IMR-90 (cell line): Measurements from ENCODE around the gene LY6G6F. TPM values are rescaled to one million over a fixed set of nuclear protein-coding genes. Genes with fewer than 3 reads are reported as not detected.
A peak's percentile ranks its signal among the peaks of the same experiment; 100 is the strongest.

Experiments
- ATAC-seq: fragments of 200-7000 bp; cut with Tn5 transposase; 2 replicates; pipeline ENCODE4 v1.9.1; 2020; ENCODE audit warnings: low read depth, mild to moderate bottlenecking, moderate library complexity
- BruUV-seq: library from RNA; stranded (reverse); fragments of 400-500 nt; replicated peaks from 2 replicates; lab custom pipeline; 2021; lab: Mats Ljungman, UMichigan
- CTCF ChIA-PET: fragments of 300-600 bp; formaldehyde crosslinking; extraction: SDS; loops from one replicate; lab custom pipeline; 2021; ENCODE audit warnings: antibody characterized with exemption; lab: Yijun Ruan, JAX
- POLR2A ChIA-PET: fragments of 300-600 bp; sonication (Branson Sonifier 250); formaldehyde crosslinking; loops from one replicate; lab custom pipeline; 2022; ENCODE audit warnings: antibody characterized with exemption; ENCODE audit not compliant: unreplicated experiment; lab: Charles Lee
- DNase-seq: peaks from one replicate; pipeline ENCODE4 v3.0.0; 2013
- H2AFZ ChIP-seq: replicated peaks from 2 replicates; pipeline ENCODE3; 2013; ENCODE audit warnings: low read length, mild to moderate bottlenecking; ENCODE audit not compliant: poor library complexity
- H2AK5ac ChIP-seq: 2 replicates; pipeline ENCODE4 v1.6.1; 2013; ENCODE audit warnings: low read depth, low read length, inconsistent platforms
- H2AK9ac ChIP-seq: replicated peaks from 2 replicates; pipeline ENCODE3; 2013; ENCODE audit warnings: mild to moderate bottlenecking, low read depth, low read length, moderate library complexity; ENCODE audit not compliant: poor library complexity
- H2BK120ac ChIP-seq: 2 replicates; pipeline ENCODE4 v1.6.1; 2013; ENCODE audit warnings: low read depth, low read length, inconsistent platforms
- H2BK15ac ChIP-seq: 3 replicates; pipeline ENCODE4 v1.6.1; 2013; ENCODE audit warnings: low read depth, low read length, inconsistent platforms
- H2BK20ac ChIP-seq: 2 replicates; pipeline ENCODE4 v1.6.1; 2013; ENCODE audit warnings: low read depth, mild to moderate bottlenecking, inconsistent platforms, low read length, moderate library complexity
- H2BK5ac ChIP-seq: 2 replicates; pipeline ENCODE4 v1.6.1; 2013; ENCODE audit warnings: mild to moderate bottlenecking, low read depth, low read length, inconsistent platforms; ENCODE audit not compliant: poor library complexity, severe bottlenecking
- H3K14ac ChIP-seq: replicated peaks from 2 replicates; pipeline ENCODE4 v1.6.1; 2013; ENCODE audit warnings: low read depth, low read length, inconsistent platforms
- H3K18ac ChIP-seq: 2 replicates; pipeline ENCODE4 v1.6.1; 2013; ENCODE audit warnings: low read depth, low read length, control low read depth
- H3K23ac ChIP-seq: 2 replicates; pipeline ENCODE4 v1.6.1; 2013; ENCODE audit warnings: low read depth, low read length, inconsistent platforms
- H3K27ac ChIP-seq: 2 replicates; pipeline ENCODE4 v1.5.1; 2013; ENCODE audit warnings: mild to moderate bottlenecking, control low read depth, low read length; ENCODE audit not compliant: insufficient read depth
- H3K27me3 ChIP-seq: 2 replicates; pipeline ENCODE4 v1.6.1; 2013; ENCODE audit warnings: low read length; ENCODE audit not compliant: control insufficient read depth, insufficient read depth
- H3K36me3 ChIP-seq: 2 replicates; pipeline ENCODE4 v1.6.1; 2013; ENCODE audit warnings: low read length, mixed read lengths; ENCODE audit not compliant: control insufficient read depth, insufficient read depth
- H3K4ac ChIP-seq: 2 replicates; pipeline ENCODE4 v1.6.1; 2013; ENCODE audit warnings: low read depth, low read length, inconsistent platforms
- H3K4me1 ChIP-seq: 2 replicates; pipeline ENCODE4 v1.6.1; 2013; ENCODE audit warnings: low read length, mixed read lengths; ENCODE audit not compliant: control insufficient read depth, insufficient read depth
- H3K4me2 ChIP-seq: 2 replicates; pipeline ENCODE4 v1.6.1; 2013; ENCODE audit warnings: low read depth, mild to moderate bottlenecking, control low read depth, low read length, moderate library complexity
- H3K4me3 ChIP-seq: 2 replicates; pipeline ENCODE4 v1.5.1; 2013; ENCODE audit warnings: low read depth, mild to moderate bottlenecking, control low read depth, low read length, moderate library complexity; ENCODE audit not compliant: insufficient read depth
- H3K56ac ChIP-seq: 2 replicates; pipeline ENCODE4 v1.6.1; 2013; ENCODE audit warnings: low read length, inconsistent platforms; ENCODE audit not compliant: insufficient read depth; ENCODE audit errors: extremely low read depth
- H3K79me1 ChIP-seq, 2 experiments: 2 replicates each; pipeline ENCODE4 v1.6.1; 2013; ENCODE audit warnings: low read length in 2 of 2, inconsistent platforms in 1 of 2, low read depth in 1 of 2
- H3K9ac ChIP-seq: 2 replicates; pipeline ENCODE4 v1.6.1; 2013; ENCODE audit warnings: low read depth, low read length, control low read depth
- H3K9me1 ChIP-seq: 2 replicates; pipeline ENCODE4 v1.6.1; 2013; ENCODE audit warnings: low read length, inconsistent platforms; ENCODE audit not compliant: insufficient read depth
- H3K9me3 ChIP-seq: 2 replicates; pipeline ENCODE4 v1.6.1; 2013; ENCODE audit warnings: low read length; ENCODE audit not compliant: control insufficient read depth, insufficient read depth
- H4K20me1 ChIP-seq: 2 replicates; pipeline ENCODE4 v1.6.1; 2013; ENCODE audit warnings: low read length, inconsistent platforms; ENCODE audit not compliant: insufficient read depth
- H4K5ac ChIP-seq: 2 replicates; pipeline ENCODE4 v1.6.1; 2013; ENCODE audit warnings: mild to moderate bottlenecking, low read depth, low read length, control low read depth
- H4K8ac ChIP-seq, 2 experiments: 2 replicates each; pipeline ENCODE4 v1.6.1; 2013; ENCODE audit warnings: low read depth in 2 of 2, low read length in 2 of 2, control low read depth in 1 of 2, inconsistent platforms in 1 of 2
- H4K91ac ChIP-seq: 2 replicates; pipeline ENCODE4 v1.6.1; 2013; ENCODE audit warnings: low read depth, low read length, inconsistent platforms; ENCODE audit not compliant: insufficient read depth
- BHLHE40 ChIP-seq: fragments of 150-350 bp; IDR thresholded peaks from 2 replicates; pipeline ENCODE4 v1.6.1; 2016; ENCODE audit warnings: mild to moderate bottlenecking, low read depth, low read length
- CEBPB ChIP-seq: IDR thresholded peaks from 2 replicates; pipeline ENCODE4 v1.6.1; 2012; ENCODE audit warnings: low read depth, low read length, improper control_type of control experiment
- CHD1 ChIP-seq: IDR thresholded peaks from 2 replicates; pipeline ENCODE4 v1.6.1; 2012; ENCODE audit warnings: low read depth, low read length, improper control_type of control experiment
- FOS ChIP-seq: fragments of 150-350 bp; IDR thresholded peaks from 2 replicates; pipeline ENCODE4 v1.6.1; 2016; ENCODE audit warnings: low read depth, low read length
- MAFK ChIP-seq: IDR thresholded peaks from 2 replicates; pipeline ENCODE4 v1.6.1; 2012; ENCODE audit warnings: low read depth, low read length, improper control_type of control experiment
- MAZ ChIP-seq: IDR thresholded peaks from 2 replicates; pipeline ENCODE4 v1.6.1; 2012; ENCODE audit warnings: low read depth, mild to moderate bottlenecking, low read length, improper control_type of control experiment, moderate library complexity, borderline replicate concordance
- MXI1 ChIP-seq: IDR thresholded peaks from 2 replicates; pipeline ENCODE4 v1.6.1; 2012; ENCODE audit warnings: low read depth, mild to moderate bottlenecking, low read length, moderate library complexity, borderline replicate concordance
- NFE2L2 ChIP-seq: fragments of 150-350 bp; IDR thresholded peaks from 2 replicates; pipeline ENCODE4 v1.6.1; 2016; ENCODE audit warnings: low read depth, mild to moderate bottlenecking, low read length
- POLR2A ChIP-seq: IDR thresholded peaks from 2 replicates; pipeline ENCODE4 v1.6.1; 2012; ENCODE audit warnings: mild to moderate bottlenecking, low read depth, low read length
- RAD21 ChIP-seq: IDR thresholded peaks from 2 replicates; pipeline ENCODE4 v1.6.1; 2012; ENCODE audit warnings: low read length, improper control_type of control experiment
- SMC3 ChIP-seq: fragments of 150-350 bp; IDR thresholded peaks from 2 replicates; pipeline ENCODE4 v1.6.1; 2016; ENCODE audit warnings: low read depth, mild to moderate bottlenecking, antibody characterized with exemption, low read length, moderate library complexity
- WGBS, 2 experiments: methylation state at CpG; one replicate each; pipeline versions ENCODE4 v1.1.5 to v1.1.7; 2013; ENCODE audit warnings: missing lambda C conversion rate in 2 of 2; ENCODE audit not compliant: insufficient read length in 1 of 2; ENCODE audit errors: extremely low coverage in 2 of 2; 5-methylcytosine and 5-hydroxymethylcytosine counted together
- dilution Hi-C: fragments of 300-500 bp; cut with HindIII; formaldehyde crosslinking; loops from one replicate; pipeline ENCODE4 v1.14.3; 2018; ENCODE audit warnings: low sequenced_read_pairs; ENCODE audit not compliant: unreplicated experiment
- in situ Hi-C: fragments of 300-500 bp; cut with MboI; formaldehyde crosslinking; loops from 3 replicates; pipeline ENCODE4 v1.14.3; 2019; ENCODE audit warnings: low sequenced_read_pairs, inconsistent platforms, mixed read lengths
- intact Hi-C: fragments of 100-400 bp; cut with micrococcal nuclease; formaldehyde crosslinking; loops from 2 replicates; pipeline ENCODE4 v1.10.0; 2022
- polyA plus RNA-seq, 3 experiments: library from polyadenylated mRNA; depleted of rRNA; stranded (reverse); fragments of >200 nt; gene quantifications; 2 replicates each; pipeline ENCODE4 v1.2.3, GENCODE V29; 2012; ENCODE audit warnings: low replicate concordance in 1 of 3
- total RNA-seq: library from RNA; depleted of rRNA; stranded (reverse); fragments of >200 nt; gene quantifications from 2 replicates; pipeline ENCODE4 v1.2.3, GENCODE V29; 2012
- TF ChIP-seq, protein P1 (sequence below): conservative IDR thresholded peaks from 2 replicates; pipeline ENCODE4 v1.5.1; 2012; ENCODE audit warnings: mild to moderate bottlenecking, low read depth, low read length, improper control_type of control experiment
- TF ChIP-seq, protein P2 (sequence below): fragments of 150-350 bp; IDR thresholded peaks from 2 replicates; pipeline ENCODE4 v1.6.1; 2017; ENCODE audit warnings: mild to moderate bottlenecking, antibody characterized with exemption, low read length, low read depth
- TF ChIP-seq, protein P3 (sequence below): fragments of 150-350 bp; IDR thresholded peaks from 2 replicates; pipeline ENCODE4 v1.6.1; 2016; ENCODE audit warnings: low read depth, mild to moderate bottlenecking, low read length, moderate library complexity, borderline replicate concordance

Gene LY6G6F
- total and polyA plus RNA-seq, 2 of the 4 experiments (the other 2 are of a cell fraction), result not detected

DNA sequence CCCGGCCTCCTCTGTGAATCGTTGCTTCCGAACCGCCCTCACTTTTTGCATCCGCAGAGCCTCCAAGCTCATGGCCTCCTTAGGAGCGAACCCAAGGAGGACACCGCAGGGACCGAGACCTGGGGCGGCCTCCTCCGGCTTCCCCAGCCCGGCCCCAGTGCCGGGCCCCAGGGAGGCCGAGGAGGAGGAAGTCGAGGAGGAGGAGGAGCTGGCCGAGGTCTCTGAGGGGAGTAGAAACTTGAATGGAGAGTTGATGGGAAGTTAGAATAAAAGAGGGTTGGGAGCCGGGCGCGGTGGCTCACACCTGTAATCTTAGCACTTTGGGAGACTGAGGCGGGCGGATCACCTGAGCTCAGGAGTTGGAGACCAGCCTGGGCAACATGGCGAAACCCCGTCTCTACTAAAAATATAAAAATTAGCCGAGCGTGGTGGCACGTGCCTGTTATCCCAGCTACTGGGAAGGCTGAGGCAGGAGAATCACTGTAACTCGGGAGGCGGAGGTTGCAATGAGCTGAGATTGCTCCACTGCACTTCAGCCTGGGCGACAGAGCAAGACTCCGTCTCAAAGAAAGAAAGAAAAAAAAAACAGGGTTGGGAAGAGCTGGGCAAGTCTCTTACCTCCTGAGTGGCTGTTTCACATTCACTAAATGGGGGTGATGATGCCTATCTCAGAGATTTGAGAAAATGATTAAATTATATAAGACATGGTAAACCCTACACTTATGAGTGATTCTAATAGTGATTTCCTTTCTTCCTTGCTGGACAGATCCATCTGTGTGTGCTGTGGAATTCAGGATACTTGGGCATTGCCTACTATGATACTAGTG is 33.9 kb downstream of the LY6G6F start:
- no TSS peak for BruUV-seq
- no peaks in the 10 kb centered on the region for H4K20me1 ChIP-seq
- H4K91ac ChIP-seq, result peak overlapping the region; percentile 85
- H2AK9ac ChIP-seq, result peak overlapping the region; percentile 90
- peak overlapping the region; percentile 95 for H3K14ac ChIP-seq
- H3K27ac ChIP-seq, result peak overlapping the region; percentile 68; the same call in 1 of the 2 replicates
- ChIA-PET CTCF (interaction anchor here (0.9 kb wide), 1 partner anchor 89 kb away, joined by 3 read pairs; no protein-coding TSS in a partner anchor), POLR2A (no interaction called here)
- peak overlapping the region; percentile 96 for H2AFZ ChIP-seq
- WGBS, 2 experiments, result 30% methylated on average over 15 of the region's 29 CpGs; no CpG with 5 or more reads in 1 of the 2 experiments
- intact Hi-C loops (no loop called here), in situ Hi-C loops (no loop called here), dilution Hi-C loops (no loop called here)
- peak overlapping the region; percentile 51 for H2BK5ac ChIP-seq
- TF ChIP-seq NFE2L2 (no peak), RAD21 (no peak), FOS (no peak), BHLHE40 (no peak), MAZ (no peak), POLR2A (no peak), CEBPB (no peak), MAFK (no peak), CHD1 (no peak), SMC3 (no peak), MXI1 (no peak)
- TF ChIP-seq, protein P1, sequence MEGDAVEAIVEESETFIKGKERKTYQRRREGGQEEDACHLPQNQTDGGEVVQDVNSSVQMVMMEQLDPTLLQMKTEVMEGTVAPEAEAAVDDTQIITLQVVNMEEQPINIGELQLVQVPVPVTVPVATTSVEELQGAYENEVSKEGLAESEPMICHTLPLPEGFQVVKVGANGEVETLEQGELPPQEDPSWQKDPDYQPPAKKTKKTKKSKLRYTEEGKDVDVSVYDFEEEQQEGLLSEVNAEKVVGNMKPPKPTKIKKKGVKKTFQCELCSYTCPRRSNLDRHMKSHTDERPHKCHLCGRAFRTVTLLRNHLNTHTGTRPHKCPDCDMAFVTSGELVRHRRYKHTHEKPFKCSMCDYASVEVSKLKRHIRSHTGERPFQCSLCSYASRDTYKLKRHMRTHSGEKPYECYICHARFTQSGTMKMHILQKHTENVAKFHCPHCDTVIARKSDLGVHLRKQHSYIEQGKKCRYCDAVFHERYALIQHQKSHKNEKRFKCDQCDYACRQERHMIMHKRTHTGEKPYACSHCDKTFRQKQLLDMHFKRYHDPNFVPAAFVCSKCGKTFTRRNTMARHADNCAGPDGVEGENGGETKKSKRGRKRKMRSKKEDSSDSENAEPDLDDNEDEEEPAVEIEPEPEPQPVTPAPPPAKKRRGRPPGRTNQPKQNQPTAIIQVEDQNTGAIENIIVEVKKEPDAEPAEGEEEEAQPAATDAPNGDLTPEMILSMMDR, result no peak
- TF ChIP-seq, protein P2, sequence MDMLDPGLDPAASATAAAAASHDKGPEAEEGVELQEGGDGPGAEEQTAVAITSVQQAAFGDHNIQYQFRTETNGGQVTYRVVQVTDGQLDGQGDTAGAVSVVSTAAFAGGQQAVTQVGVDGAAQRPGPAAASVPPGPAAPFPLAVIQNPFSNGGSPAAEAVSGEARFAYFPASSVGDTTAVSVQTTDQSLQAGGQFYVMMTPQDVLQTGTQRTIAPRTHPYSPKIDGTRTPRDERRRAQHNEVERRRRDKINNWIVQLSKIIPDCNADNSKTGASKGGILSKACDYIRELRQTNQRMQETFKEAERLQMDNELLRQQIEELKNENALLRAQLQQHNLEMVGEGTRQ, result no peak
- TF ChIP-seq, protein P3, sequence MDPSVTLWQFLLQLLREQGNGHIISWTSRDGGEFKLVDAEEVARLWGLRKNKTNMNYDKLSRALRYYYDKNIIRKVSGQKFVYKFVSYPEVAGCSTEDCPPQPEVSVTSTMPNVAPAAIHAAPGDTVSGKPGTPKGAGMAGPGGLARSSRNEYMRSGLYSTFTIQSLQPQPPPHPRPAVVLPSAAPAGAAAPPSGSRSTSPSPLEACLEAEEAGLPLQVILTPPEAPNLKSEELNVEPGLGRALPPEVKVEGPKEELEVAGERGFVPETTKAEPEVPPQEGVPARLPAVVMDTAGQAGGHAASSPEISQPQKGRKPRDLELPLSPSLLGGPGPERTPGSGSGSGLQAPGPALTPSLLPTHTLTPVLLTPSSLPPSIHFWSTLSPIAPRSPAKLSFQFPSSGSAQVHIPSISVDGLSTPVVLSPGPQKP, result no peak
- H3K4me2 ChIP-seq, result peak overlapping the region; percentile 82
- H2BK120ac ChIP-seq, result no peak overlapping the region
- ATAC-seq (no peak; the same call in 1 of the 2 replicates), DNase-seq (no peak)
- H3K56ac ChIP-seq, result peak overlapping the region; percentile 93
- H2BK15ac ChIP-seq, result no peak overlapping the region
- peak overlapping the region; percentile 91 for H2AK5ac ChIP-seq
- H3K9me3 ChIP-seq, result no peaks in the 10 kb centered on the region
- peaks cover 13 to 50% of the 10 kb centered on the region in 2 experiments; a peak in 3 of 4 replicates for H3K79me1 ChIP-seq
- H3K4me3 ChIP-seq, result peak overlapping the region; percentile 73
- H3K9ac ChIP-seq, result peak overlapping the region; percentile 72
- no peak overlapping the region for H4K5ac ChIP-seq
- no peak overlapping the region for H3K18ac ChIP-seq
- H4K8ac ChIP-seq, result peak overlapping the region; percentile 73 to 74; a peak in 3 of 4 replicates
- no peak overlapping the region for H2BK20ac ChIP-seq
- H3K4ac ChIP-seq, result peak overlapping the region; percentile 89
- peaks cover 3% of the 10 kb centered on the region for H3K36me3 ChIP-seq
- H3K9me1 ChIP-seq, result peaks cover 13% of the 10 kb centered on the region
- no peaks in the 10 kb centered on the region for H3K27me3 ChIP-seq
- H3K23ac ChIP-seq, result peak overlapping the region; percentile 87; the same call in 1 of the 2 replicates
- H3K4me1 ChIP-seq, result peaks cover 13% of the 10 kb centered on the region
